SK-N-SH (cell line): Measurements from ENCODE around the gene RPH3AL.

Experiments
- CHD2 ChIP-seq: fragments of 150-350 bp; IDR thresholded peaks from 2 replicates; pipeline ENCODE4 v1.6.1; 2018; ENCODE audit warnings: low read length; ENCODE audit not compliant: partially characterized antibody
- CTCF ChIP-seq: fragments of 200-600 bp; sonication (generic); IDR thresholded peaks from 2 replicates; pipeline ENCODE4 v1.6.1; 2017; ENCODE audit warnings: antibody characterized with exemption, mild to moderate bottlenecking, moderate library complexity
- EP300 ChIP-seq, 2 experiments: IDR thresholded peaks; 2 replicates each; pipeline versions ENCODE4 v1.4.0 to v1.6.1; 2012; ENCODE audit warnings: borderline replicate concordance in 1 of 2, low read depth in 1 of 2, low read length in 1 of 2
- EZH2phosphoT487 ChIP-seq: fragments of 200-600 bp; sonication (generic); IDR thresholded peaks from 2 replicates; pipeline ENCODE4 v1.6.1; 2017; ENCODE audit warnings: low read depth, mixed run types, mild to moderate bottlenecking, antibody characterized with exemption, moderate library complexity, borderline replicate concordance
- SMC3 ChIP-seq: IDR thresholded peaks from 2 replicates; pipeline ENCODE4 v1.6.1; 2012; ENCODE audit warnings: low read depth, low read length, improper control_type of control experiment
- TEAD4 ChIP-seq: IDR thresholded peaks from 2 replicates; pipeline ENCODE4 v1.4.0; 2012; ENCODE audit warnings: mild to moderate bottlenecking, borderline replicate concordance; ENCODE audit not compliant: insufficient read depth
- USF1 ChIP-seq: IDR thresholded peaks from 2 replicates; pipeline ENCODE4 v1.4.0; 2012; ENCODE audit warnings: low read depth, borderline replicate concordance
- TF ChIP-seq, protein P1 (sequence below): IDR thresholded peaks from 2 replicates; pipeline ENCODE4 v1.6.1; 2012; ENCODE audit warnings: mild to moderate bottlenecking, low read depth, low read length, moderate library complexity
- TF ChIP-seq, protein P2 (sequence below): IDR thresholded peaks from 2 replicates; pipeline ENCODE4 v1.4.0; 2012; ENCODE audit warnings: low read depth, borderline replicate concordance
- TF ChIP-seq, protein P3 (sequence below): fragments of 150-350 bp; IDR thresholded peaks from 2 replicates; pipeline ENCODE4 v1.6.1; 2017; ENCODE audit warnings: antibody characterized with exemption, low read length, low read depth, borderline replicate concordance

DNA sequence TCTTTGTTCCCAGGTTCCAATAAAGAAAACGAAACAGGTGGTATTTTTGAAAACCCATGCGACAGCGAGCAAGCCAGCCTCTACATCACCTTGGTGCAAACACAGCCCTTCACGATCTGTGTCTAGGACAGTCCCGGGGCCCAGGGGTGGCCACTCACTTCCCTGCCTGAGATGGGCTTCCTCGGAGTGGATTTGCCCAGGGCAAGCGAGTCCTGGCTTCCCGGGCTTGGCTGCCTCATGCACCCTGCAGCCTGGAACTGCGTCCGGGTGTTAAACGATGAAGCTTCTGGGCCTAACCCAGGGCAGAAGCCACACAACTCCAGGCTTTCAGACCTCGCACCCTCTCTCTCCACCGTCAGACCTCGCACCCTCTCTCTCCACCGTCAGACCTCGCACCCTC lies 66.0 kb downstream of the RPH3AL start:
- TF ChIP-seq, protein P1, sequence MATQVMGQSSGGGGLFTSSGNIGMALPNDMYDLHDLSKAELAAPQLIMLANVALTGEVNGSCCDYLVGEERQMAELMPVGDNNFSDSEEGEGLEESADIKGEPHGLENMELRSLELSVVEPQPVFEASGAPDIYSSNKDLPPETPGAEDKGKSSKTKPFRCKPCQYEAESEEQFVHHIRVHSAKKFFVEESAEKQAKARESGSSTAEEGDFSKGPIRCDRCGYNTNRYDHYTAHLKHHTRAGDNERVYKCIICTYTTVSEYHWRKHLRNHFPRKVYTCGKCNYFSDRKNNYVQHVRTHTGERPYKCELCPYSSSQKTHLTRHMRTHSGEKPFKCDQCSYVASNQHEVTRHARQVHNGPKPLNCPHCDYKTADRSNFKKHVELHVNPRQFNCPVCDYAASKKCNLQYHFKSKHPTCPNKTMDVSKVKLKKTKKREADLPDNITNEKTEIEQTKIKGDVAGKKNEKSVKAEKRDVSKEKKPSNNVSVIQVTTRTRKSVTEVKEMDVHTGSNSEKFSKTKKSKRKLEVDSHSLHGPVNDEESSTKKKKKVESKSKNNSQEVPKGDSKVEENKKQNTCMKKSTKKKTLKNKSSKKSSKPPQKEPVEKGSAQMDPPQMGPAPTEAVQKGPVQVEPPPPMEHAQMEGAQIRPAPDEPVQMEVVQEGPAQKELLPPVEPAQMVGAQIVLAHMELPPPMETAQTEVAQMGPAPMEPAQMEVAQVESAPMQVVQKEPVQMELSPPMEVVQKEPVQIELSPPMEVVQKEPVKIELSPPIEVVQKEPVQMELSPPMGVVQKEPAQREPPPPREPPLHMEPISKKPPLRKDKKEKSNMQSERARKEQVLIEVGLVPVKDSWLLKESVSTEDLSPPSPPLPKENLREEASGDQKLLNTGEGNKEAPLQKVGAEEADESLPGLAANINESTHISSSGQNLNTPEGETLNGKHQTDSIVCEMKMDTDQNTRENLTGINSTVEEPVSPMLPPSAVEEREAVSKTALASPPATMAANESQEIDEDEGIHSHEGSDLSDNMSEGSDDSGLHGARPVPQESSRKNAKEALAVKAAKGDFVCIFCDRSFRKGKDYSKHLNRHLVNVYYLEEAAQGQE, result no peak
- no peak for TF ChIP-seq EP300 (IDR thresholded peaks at IDR 0.05; ENCODE audit: borderline replicate concordance in 1 of 2, low read depth in 1 of 2, low read length in 1 of 2)
- TF ChIP-seq CTCF, result no peak
- no peak for TF ChIP-seq TEAD4
- TF ChIP-seq SMC3, result no peak
- TF ChIP-seq CHD2, result no peak
- TF ChIP-seq USF1, result no peak
- TF ChIP-seq EZH2phosphoT487, result no peak
- TF ChIP-seq, protein P2, sequence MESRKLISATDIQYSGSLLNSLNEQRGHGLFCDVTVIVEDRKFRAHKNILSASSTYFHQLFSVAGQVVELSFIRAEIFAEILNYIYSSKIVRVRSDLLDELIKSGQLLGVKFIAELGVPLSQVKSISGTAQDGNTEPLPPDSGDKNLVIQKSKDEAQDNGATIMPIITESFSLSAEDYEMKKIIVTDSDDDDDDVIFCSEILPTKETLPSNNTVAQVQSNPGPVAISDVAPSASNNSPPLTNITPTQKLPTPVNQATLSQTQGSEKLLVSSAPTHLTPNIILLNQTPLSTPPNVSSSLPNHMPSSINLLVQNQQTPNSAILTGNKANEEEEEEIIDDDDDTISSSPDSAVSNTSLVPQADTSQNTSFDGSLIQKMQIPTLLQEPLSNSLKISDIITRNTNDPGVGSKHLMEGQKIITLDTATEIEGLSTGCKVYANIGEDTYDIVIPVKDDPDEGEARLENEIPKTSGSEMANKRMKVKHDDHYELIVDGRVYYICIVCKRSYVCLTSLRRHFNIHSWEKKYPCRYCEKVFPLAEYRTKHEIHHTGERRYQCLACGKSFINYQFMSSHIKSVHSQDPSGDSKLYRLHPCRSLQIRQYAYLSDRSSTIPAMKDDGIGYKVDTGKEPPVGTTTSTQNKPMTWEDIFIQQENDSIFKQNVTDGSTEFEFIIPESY, result no peak
- TF ChIP-seq, protein P3, sequence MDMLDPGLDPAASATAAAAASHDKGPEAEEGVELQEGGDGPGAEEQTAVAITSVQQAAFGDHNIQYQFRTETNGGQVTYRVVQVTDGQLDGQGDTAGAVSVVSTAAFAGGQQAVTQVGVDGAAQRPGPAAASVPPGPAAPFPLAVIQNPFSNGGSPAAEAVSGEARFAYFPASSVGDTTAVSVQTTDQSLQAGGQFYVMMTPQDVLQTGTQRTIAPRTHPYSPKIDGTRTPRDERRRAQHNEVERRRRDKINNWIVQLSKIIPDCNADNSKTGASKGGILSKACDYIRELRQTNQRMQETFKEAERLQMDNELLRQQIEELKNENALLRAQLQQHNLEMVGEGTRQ, result no peak
